WI38 (cell line): ENCODE measurements around the gene SSNA1.

Source experiments
- H3K4me3 ChIP-seq: 2 replicates; pipeline ENCODE4 v1.5.1; 2011; ENCODE audit warnings: low read depth, mild to moderate bottlenecking, control low read depth, low read length
- TF ChIP-seq, protein P1 (sequence below): IDR thresholded peaks from 2 replicates; pipeline ENCODE4 v1.5.1; 2012; ENCODE audit warnings: low read depth, mild to moderate bottlenecking, control low read depth, low read length

SSNA1 gene

DNA sequence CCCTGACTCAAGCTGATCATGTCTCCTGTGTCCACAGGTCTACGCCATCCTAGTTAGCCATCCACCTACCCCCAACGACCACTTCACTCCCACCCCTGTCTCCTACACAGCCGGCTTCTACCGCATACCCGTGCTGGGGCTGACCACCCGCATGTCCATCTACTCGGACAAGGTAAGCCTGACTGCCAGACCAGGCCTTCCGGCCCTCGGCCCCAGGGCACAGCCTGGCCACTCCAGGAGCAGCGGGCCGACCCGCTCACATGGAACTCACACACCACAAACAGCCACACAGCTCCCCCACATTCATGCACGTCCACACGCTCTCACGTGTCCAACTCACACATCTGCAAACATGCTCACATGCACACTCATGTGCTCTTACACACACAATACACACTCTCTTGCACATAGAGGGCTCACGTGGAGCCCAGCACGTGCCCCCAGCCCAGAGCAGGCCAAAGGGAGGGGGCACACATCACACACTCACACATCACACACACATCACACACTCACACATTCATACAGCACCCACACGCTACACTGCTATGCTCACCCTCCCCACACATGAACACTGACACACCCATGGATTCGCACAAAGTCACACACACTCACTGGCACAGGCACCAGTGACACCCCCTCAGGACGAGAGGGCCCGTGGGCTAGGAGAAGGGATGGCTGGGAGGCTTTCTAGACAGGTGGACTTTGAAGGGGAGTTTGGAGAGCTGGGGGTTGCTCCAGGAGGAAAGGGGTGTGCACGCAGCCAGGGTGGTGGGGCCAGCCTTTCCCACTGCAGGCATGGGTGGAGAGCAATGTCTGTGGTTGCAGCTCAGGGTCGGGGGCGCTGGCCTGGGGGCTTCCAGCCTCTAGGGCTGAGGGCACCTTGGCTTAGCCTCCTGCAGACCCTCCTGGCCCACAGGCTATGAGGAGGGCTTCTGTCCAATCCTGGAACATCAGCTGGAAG lies 46.2 kb upstream of the SSNA1 start:
- TF ChIP-seq, protein P1, sequence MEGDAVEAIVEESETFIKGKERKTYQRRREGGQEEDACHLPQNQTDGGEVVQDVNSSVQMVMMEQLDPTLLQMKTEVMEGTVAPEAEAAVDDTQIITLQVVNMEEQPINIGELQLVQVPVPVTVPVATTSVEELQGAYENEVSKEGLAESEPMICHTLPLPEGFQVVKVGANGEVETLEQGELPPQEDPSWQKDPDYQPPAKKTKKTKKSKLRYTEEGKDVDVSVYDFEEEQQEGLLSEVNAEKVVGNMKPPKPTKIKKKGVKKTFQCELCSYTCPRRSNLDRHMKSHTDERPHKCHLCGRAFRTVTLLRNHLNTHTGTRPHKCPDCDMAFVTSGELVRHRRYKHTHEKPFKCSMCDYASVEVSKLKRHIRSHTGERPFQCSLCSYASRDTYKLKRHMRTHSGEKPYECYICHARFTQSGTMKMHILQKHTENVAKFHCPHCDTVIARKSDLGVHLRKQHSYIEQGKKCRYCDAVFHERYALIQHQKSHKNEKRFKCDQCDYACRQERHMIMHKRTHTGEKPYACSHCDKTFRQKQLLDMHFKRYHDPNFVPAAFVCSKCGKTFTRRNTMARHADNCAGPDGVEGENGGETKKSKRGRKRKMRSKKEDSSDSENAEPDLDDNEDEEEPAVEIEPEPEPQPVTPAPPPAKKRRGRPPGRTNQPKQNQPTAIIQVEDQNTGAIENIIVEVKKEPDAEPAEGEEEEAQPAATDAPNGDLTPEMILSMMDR, result no peak
- H3K4me3 ChIP-seq, result no peak overlapping the region

DNA sequence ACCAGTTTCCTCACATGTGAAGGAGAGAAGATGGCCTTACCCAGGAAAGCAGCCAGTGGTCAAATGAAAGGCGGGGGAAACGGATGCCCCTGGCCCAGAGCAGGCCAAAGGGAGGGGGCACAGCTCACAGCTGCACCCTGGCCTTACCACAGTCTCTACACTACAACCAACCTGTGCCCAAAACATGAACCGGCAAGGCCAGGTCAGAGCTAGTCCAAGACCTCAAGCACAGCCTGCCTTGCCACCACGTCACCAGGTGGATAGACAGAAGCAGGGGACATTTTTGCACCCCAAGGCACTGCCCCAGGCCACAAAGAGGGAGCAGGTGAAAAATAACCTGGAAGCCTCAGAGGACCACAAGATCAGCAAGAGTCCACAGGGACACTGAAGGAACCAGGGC lies 45.0 kb upstream of the SSNA1 start:
- TF ChIP-seq, protein P1, result no peak
- no peak overlapping the region for H3K4me3 ChIP-seq

DNA sequence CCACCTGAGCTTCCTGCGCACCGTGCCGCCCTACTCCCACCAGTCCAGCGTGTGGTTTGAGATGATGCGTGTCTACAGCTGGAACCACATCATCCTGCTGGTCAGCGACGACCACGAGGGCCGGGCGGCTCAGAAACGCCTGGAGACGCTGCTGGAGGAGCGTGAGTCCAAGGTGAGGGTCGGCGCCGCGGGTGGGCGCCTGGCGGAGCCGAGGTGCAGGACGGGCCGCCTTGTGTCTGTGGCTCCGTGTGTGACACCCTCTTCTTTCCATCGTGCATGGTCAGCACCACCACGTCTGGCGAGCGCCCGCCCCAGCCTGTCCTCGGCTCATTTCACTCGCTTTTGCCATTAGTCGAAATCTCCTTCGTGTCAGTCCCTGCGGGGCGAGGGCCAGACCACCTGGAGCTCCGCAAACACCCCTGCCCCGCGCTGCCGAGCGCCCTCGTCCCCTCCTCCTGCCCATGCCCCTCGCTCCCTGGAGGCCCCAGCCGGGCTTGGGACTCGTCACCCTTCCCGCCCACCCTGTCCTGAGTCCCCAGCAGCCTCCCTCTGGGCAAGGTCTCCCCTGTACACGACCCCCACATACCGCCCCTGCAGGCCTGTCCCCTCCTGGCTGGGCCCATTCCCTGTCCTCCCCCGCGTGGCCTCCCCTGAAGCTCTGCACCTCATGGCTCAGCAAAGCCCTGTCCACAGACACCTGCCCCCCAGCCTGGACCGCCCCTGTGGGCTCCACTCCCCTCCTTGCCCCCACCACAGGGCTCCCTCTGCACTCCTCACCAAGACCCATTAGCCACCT lies 42.5 kb upstream of the SSNA1 start:
- TF ChIP-seq, protein P1, result no peak
- H3K4me3 ChIP-seq, result no peak overlapping the region

DNA sequence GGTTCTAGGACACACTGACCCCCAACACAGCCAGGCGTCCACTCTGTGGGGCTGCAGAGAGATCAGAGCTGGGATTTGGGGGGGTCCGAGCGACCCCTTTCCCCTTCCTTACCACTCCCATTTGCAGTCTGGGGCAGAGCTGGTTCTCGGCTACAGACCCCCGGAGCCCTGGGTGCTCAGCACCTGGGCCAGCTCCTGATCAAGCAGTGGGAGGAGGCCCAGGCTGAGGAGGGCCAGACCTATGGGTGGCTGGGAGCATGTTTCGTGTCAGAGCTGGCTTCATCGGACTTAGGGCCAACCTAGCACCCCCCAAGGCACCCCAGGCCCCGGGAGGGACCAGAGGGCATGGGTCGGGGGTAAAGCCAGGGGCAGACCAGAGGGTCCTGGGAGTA lies 42.0 kb upstream of the SSNA1 start:
- H3K4me3 ChIP-seq, result no peak overlapping the region
- TF ChIP-seq, protein P1, result no peak

DNA sequence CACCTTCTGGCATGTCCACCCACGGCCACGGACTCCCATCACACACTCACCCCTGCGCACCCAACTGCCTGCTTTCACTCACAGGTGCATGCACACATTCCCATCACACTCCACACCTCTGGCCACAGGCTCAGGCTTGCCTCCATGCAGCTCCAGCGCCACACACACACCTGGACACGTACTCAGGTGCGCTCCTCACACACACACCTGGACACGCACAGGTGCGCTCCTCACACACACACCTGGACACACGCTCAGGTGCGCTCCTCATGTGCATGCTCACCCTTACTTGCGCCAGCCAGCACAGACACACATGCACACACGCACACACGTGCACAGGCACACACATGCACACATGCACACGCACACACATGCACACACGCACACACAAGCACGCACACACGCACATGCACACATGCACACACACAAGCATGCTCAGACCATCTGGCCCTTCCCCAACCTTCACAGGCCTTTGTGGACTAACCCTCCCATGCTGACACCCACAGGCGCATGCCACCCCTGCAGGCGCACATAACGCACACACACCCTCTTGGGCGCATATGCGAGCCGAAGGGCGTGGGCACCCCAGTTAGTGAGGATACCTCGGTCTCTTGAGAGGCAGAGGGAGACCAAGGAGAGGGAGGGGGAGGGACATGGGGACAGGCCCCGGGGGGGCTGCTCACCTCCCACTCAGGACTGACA lies 41.2 kb upstream of the SSNA1 start:
- TF ChIP-seq, protein P1, result no peak
- H3K4me3 ChIP-seq, result no peak overlapping the region

DNA sequence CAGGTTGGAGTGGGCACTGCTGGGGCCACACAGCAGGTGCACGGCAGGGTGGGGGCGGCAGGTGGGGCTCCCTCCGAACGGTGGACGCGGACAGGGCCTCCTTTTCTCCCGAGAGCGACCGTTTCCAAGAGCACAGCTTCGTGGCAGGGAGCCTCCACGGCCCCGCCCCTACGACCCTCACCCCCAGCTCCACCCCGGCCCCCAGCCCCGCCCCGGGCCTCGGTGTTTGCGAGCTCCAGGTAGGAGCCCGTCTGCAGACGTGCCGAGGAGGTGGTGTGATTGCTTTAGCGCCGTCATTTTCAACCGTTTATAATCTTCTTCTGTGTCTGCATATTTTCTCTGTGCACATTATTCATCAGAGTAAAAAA lies 40.7 kb upstream of the SSNA1 start:
- H3K4me3 ChIP-seq, result no peak overlapping the region
- TF ChIP-seq, protein P1, result no peak

DNA sequence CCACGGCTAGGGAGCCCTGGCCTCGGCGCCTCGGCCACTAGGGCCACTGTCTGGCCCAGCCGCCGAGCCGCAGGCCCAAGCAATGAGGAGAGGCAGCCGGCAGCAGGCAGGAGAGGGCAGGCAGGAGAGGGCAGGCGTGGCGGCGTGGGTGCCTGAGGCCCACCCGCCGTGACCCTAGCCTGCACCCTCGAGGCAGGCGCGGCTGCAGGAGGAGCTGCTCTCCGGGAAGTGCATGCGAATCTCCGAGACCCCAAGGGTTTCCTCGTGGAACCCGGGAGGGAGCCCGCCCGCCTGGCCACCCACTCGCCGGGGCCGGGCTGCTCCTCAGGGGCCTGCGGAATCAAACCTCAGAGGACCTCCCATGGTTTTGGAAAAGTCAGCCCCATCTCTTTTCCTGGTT lies 40.2 kb upstream of the SSNA1 start:
- no peak overlapping the region for H3K4me3 ChIP-seq
- TF ChIP-seq, protein P1, result no peak
